Stimulated activated CD4-positive, alpha-beta T cell treated with anti-CD3 and anti-CD28 coated beads, Interleukin-1b, Interleukin-23, amount 100 ng/mL, for 1 hour (primary cell): Measurements from ENCODE around the gene MYO6.

Source experiments
- DNase-seq, 2 donors: peaks; one replicate each; pipeline ENCODE4 v3.0.0-alpha.2; 2020; ENCODE audit warnings: low read depth in 2 of 2

The MYO6 gene

DNA sequence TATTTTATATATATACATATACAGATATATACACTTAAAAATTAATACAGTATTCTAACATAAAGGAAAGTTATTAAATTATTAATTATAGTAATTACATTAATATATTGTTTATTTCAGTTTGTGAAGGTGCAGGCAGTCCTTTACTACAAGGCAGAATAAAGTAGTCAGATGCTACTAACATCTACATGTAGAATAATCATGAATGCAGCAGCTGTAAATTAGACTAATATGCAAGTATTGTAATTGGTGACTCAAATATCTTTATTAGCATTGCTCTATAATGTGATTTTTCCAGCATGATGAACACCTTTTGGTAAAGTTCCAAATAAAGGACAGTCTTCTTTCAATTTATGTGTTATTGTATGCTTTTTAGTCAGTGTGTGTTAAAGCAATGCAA is 17.3 kb downstream of the MYO6 start:
- no peak for DNase-seq

DNA sequence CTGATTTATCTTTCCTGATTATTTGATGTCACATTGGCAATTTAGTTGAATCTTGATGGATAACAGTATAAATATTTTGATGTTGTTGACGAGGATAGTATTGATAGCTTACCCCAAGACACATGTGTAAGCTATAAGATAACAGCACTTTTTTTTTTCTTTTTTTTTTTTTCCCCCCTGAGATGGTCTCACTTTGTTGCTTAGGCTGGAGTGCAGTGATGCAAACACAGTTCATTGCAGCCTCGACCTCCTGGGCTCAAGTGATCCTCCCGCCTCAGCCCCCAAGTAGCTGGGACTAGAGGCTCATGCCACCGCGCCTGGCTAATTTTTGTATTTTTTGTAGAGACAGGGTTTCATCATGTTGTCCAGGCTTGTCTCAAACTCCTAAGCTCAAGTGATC is 21.8 kb downstream of the MYO6 start:
- no peak for DNase-seq

DNA sequence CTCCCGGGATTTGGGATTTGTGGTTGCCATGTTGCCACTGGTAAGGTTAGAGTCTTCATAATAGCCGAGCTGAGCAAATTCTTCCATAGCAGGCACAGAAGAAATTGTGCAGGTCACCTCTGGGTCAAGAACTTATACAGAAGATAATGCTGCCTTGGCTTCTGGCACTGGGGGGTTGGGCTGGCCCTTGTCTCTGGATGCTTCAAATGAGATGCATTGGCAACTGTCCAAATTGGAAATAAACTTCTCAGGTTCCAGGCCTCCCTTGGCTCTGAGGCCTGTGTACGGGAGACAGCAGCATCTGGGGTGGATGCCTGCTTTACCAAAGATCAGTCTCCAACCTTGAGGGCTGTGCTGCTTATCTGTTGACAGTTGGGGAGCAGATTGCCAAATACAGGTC is 26.2 kb downstream of the MYO6 start:
- DNase-seq = no peak

DNA sequence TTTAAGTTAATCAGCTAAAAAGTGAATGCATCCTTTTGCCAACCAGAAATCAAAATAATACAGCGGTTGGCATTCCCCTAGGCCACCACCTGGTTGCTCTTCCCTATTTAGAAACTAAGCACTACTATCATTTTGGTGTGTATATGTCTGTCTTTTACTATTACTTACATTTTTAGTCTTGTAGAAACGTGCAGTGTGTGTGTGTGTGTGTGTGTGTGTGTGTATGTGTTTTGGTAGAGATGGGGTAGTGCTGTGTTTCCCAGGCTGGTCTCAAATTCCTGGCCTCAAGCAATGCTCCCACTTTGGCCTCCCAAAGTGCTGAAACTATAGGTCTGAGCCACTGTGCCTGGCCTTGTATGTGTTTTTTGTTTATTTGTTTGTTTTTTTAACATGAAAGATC is 27.4 kb downstream of the MYO6 start:
- DNase-seq = no peak

DNA sequence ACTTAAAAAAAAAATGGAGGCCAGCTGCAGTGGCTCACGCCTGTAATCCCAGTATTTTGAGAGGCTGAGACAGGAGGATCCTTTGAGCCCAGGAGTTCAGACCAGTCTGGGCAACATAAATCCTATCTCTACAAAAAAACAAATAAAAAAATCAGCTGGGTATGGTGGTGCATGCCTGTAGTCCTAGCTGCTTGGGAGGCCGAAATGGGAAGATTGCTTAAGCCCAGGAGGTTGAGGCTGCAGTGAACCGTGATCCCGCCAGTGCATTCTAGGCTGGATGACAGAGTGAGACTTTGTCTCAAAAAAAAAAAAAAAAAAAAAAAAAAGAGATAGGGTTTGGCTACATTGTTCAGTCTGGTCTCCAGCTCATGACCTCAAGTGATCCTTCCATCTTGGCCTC is 29.7 kb downstream of the MYO6 start:
- DNase-seq = no peak

DNA sequence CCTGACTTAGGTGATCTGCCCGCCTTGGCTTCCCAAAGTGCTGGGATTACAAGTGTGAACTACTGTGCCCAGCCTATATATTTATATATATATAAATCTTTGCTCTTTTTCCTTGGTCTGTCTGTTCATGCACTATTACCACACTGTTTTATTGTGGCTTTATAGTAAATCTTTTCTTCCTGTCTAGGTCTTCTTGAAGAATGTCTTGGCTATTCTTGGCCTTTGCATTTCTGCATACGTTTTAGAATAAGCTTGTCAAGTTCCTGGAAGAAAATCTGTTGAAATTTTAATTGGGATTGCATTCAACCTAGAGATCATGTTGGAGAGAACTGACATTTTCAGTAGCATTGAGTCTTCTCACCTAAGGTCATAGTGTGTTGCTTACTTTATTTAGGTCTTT is 37.1 kb downstream of the MYO6 start:
- DNase-seq = no peak

DNA sequence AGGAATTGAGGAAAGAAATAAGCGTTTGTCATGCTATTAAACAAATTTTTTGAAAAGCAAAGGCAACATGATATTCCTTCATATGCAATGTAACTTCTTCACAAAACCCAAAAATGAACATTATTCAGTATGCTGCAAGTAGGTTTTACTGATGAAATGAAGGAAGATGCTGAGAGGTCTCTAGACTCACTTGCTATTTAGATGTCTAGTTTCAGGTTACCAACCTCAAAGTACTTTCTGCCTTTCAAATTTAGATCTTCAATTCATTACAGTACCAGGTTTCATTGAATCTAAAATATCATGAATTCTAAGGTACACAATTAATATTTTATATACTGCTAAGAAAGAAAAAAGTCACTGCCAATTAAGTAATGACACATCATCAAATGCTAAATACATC is 39.9 kb downstream of the MYO6 start:
- DNase-seq = no peak

DNA sequence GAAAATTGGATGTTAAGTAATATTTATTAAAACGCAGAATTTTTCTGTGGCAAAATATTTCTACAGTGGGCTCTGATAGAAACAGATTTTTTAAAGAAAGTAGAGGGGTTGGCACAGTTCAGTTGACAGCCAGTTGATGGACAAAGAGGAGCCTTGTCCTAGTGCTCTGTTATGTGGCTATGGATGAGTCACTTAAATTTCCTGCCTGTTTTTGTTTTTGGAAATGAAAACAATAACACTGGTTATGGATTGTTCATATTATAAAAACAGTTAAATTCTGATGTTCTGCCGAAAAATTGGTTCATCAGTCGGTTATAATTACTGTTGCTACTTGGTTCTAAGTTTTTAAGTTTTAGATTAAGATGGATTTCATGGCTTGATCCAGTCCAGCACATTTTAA is 42.8 kb downstream of the MYO6 start:
- DNase-seq = no peak

DNA sequence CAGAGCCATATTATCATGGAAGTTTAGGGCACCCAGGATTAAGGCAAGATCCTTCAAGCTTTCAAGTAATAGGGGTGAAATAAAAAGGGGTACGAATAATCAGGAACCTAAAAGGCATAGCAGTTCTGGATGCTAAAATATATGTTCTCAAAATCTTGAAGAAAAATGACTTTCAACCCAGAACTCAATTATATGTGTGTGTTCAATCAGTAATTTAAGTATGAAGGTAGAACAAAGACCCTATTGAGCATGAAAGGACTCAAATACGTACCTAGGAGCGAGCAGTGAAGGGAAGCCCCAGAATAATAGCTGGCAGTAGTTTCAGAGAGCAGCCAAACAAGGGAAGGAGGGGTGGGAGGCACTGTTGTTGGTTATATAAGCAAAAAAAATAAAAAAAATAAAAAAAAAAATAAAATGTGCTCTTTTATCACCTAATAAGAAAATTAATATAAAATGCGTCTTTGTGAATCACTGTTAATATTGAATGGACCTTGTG is 45.4 kb downstream of the MYO6 start:
- DNase-seq = no peak

DNA sequence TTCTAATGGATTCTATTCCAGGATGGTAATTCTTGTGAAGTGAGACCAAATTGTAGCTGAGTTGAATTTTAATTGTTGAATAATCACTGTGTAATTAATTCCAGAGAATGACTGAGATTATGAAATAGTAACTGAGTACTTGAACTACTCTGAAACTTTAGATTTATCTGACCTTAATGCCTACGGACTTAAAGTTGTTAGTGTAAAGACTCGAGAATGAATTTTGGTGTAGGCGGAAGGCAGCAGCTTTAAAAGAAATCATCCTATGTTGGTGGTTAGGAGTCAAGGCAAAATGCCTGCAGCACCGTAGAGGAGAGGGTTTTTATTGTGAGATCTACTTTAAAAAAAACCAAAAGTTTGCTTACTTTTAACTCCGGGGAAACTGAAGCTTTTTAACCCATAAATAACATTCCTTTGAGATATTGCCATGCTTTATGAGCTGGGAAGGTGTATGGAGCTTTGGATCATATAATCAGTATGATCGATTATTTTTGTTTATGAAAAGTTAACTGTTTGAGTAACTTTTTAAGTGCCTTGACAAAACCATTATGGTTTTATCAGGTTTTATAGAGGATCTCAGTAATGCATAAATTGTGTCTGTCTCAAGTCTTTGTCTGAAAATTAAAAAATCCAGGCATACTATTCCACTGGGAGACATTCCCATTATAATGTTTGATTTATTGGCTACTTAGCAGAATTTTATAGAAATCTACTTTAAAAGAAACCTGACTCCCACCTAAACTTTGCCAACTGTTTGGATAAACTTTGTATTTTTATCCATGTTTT is 46.1 kb downstream of the MYO6 start:
- no peak for DNase-seq

DNA sequence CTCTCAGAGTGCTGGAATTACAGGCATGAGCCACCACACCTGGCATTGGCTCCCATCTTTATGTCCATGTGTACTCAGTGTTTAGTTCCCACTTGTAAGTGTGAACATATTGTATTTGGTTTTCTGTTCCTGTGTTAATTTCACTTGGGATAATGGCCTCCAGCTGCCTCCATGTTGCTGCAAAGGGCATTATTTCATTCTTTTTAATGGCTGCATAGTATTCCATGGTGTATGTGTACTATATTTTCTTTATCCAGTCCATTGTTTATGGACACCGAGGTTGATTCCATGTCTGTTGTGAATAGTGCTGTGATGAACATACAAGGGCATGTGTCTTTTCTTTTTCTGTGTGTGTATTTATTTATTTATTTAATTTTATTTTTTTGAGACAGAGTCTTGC is 47.7 kb downstream of the MYO6 start:
- DNase-seq = no peak

DNA sequence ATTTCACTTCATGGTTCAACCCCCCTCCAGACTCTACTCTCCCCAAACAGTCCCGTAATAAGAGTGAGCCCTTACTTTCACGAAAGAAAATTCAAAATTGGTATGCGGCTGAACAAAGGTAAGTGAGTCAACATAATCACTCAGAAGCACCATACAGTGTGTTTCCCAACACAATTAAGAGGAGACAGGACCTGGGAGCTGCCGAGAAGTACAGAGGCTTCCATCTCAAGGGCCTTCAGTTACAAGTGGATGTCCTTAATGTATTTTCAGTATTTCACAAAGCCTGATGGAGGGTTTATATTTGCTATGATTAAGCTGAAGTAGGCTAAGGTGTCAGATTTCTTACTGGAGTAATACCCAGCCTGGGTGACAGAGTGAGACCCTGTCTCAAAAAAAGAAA is 51.1 kb downstream of the MYO6 start:
- DNase-seq = no peak

DNA sequence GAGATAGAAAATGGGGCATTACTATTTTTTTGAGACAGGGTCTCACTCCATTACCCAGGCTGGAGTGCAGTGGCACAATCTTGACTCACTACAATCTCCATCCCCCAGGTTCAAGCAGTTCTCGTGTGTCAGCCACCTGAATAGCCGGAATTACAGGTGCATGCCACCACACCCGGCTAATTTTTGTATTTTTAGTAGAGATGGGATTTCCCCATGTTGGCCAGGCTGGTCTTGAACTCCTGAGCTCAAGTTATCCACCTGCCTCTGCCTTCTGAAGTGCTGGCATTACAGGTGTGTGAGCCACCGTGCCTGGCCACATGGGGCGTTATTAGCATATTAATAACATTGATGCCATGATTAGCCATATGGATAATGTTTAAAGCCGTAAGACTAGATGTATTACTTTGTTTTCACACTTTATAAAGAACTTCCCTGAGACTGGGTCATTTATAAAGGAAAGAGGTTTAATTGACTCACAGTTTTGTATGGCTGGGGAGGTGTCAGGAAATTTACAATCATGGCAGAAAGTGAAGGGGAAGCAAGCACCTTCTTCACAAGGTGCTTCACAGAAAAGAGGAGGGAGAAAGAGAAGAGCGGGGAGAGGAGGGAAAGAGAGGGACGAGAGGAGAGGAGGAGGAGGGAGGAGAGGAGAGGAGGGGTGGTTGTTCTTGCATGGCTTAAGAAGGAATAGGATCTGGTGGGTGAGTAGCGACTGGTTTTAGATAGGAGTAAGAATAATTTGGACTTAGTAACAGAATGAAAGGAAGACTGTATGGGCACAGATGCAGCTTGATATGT is 51.9 kb downstream of the MYO6 start:
- no peak for DNase-seq

DNA sequence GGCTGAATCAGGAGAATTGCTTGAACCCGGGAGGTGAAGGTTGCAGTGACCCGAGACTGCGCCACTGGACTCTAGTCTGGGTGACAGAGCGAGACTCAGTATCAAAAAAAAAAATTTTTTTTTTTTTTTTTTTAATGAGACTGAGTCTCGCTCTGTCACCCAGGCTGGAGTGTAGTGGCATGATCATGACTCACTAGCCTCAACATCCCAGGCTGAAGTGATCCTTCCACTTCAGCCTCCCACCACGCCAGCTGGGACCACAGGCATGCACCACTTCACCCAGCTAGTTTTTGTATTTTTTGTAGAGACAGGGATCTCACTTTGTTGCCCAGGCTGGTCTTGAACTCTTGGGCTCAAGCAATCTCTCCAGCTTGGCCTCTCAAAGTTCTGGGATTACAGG is 53.3 kb downstream of the MYO6 start:
- DNase-seq = no peak

DNA sequence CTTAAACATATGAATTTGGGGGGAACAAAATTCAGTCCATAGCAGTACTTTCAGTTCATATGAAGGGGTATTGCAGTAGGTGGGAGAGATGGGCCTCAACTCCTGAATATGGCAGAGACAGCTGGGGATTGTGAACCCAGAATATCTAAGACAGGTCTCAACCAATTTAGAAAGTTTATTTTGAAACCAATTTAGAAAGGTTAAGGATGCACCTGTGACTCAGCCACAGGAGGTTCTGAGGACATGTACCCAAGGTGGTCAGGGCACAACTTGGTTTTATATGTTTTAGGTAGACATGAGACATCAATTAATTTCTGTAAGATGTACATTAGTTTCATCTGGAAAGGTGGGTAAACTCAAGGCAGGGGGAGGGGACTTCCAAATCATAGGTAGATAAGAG is 59.5 kb downstream of the MYO6 start:
- DNase-seq = no peak

DNA sequence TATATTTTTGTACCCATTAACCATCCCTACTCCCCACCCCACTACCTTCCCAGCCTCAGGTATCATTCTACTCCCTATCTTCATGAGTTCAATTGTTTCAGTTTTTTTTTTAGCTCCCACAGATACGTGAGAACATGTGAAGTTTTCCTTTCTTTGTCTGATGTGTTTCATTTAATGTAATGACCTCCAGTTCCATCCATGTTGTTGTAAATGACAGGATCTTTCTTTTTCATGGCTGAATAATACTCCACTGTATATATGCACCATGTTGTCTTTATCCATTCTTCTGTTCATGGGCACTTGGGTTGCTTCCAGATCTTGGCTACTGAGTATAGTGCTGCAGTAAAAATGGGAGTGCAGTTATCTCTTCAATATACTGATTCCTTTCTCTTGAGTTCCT is 63.5 kb downstream of the MYO6 start:
- no peak for DNase-seq

DNA sequence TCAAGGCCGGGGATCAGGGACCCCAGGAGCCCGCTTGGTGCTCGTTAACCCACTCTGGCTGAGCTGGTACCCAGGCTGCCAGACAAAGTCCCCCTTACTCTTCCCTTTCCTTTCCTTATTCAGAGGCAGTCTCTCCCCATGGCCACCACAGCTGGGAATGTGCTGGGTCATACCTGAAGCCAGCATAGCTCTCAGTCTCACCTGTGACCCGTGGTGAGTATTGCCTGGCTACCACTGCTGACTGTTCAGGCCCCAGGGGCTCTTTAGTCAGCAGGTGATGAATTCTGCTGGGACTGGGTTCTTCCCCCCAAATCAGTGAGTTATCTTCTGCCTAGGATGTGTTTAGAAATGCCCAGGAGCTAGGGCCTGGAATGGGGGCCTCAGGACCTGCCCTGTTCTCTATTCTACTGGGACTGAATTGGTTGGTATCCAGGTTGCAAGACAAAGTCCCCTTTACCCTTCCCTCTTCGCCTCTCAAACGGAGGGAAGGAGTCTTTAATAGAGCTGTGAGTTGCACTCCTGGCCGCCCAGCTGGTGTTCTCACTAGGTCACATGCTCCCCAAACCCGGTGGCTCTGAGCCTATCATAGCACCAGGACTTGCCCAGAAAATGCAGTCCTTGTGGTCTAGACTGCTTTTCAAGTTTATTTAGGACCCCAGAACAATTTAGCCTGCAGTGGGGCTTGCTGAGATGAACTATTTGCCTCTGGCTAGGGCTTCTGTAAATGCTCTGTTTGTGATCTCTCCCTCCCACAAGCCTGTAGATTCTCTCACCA is 64.6 kb downstream of the MYO6 start:
- no peak for DNase-seq

DNA sequence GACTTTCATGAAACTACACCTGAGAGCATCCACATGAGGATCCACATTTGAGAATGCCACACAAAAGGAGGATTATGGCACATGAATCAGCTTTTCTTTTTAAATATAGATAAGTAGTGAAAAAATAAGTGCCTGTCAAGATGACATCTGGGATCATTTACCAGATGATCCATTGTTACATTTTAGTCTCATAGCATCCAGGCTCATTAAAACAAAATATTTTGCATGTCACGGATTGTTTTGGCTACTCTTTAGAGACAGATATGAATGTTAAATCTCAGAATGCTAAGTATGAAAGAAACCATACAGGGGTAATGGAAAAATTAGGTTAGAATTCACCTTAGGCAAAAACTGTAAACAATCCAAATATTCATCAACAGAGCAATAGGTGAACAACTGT is 66.7 kb downstream of the MYO6 start:
- no peak for DNase-seq

DNA sequence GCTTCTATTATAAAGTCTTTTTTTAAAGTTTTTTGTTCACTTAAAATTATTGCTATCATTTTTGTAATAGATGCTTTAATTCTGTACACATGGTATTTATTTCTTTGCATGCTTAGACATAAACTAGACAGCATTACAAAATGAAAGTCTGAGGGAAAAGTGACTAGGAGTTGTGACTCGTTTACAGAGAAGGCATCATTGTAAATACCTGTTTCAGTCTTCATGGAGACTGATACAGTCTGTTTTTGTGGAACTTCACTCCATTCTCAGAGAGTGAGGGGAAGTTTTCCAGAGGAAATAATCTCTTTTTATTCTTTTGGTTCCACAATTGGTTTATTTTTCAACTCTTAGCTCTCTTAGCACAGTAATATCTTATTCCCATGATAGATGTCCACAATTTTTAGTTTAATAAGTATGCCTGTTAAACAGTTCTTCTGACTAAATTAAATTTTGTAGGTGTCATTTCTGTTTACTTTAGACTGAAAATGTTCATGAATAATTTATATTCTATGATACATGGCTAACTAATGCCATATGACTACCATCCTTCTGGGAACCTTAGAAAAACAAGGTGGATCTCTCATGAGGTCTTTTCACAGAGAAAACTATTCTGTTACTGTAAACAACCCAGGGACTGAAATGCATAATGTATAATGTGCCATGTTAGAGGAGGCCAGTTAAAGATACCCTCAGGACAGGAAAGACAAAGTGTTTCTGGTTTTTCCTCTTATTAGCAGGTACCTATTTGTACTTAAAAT is 69.2 kb downstream of the MYO6 start:
- no peak for DNase-seq

DNA sequence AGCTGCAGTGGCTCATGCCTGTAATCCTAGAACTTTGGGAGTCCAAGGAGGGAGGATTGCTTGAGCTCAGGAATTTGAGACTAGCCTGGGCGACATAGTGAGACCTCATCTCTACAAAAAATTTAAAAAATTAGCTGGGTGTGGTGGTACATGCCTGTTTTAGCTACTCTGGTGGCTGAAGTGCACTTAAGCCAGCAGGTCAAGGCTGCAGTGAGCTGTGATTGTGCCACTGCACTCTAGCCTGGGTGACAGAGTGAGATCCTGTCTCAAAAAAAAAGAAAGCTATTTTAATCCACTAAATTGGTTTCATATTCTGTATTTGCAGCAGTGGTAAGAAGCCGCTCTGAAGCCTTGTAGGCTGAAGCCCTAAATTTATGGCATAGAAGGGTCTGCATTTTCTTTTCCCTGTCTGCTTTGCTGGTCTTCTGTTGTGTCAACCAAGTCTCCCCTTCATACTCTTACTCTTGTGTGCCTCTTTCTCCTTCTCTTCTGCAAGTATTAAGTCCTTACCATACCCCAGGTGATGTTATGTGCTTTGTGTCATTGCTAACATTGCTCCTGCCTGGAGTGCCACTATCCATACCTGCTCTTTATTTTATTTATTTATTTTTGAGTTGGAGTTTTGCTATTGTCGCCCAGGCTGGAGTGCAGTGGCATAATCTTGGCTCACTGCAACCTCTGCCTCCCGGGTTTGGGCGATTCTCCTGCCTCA is 70.9 kb downstream of the MYO6 start:
- no peak for DNase-seq

DNA sequence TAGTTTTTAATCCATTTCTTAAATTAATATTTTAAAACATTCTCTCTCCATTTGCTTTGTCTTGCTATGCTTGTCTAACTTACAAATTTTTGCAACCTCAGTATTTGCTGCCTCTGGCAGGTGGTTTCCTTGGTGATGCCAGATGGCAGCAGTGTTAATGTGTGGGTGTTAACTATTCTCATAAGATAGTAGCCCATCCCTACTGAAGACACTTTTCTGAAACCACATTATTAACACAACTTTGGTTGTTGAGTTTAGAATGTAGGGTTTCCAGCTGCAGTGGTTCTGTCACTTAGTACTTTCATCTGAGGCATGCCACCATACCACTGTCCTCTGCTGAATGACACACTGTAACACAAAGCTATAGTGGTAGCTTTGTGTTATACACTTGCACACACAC is 75.1 kb downstream of the MYO6 start:
- no peak for DNase-seq
